Caco-2 (cell line): ENCODE measurements around the gene RGS16. TPM values are rescaled to one million over a fixed set of nuclear protein-coding genes. Genes with fewer than 3 reads are reported as not detected.

Experiments used
- BruUV-seq: library from RNA; stranded (reverse); fragments of 400-500 nt; replicated peaks from 2 replicates; lab custom pipeline; 2021; lab: Mats Ljungman, UMichigan
- CTCF ChIA-PET: fragments of 300-600 bp; sonication (Branson Sonifier 250); formaldehyde crosslinking; loops from one replicate; lab custom pipeline; 2022; ENCODE audit warnings: antibody characterized with exemption; lab: Charles Lee
- POLR2A ChIA-PET: fragments of 300-600 bp; sonication (Branson Sonifier 250); formaldehyde crosslinking; loops from one replicate; lab custom pipeline; 2022; ENCODE audit warnings: antibody characterized with exemption; lab: Charles Lee
- DNase-seq, 2 experiments: peaks; one replicate each; pipeline versions ENCODE4 v3.0.0 to v3.0.0-alpha.2; 2020 to 2022
- H3K27me3 ChIP-seq: replicated peaks from 2 replicates; pipeline ENCODE4 v1.6.0; 2011; ENCODE audit warnings: low read length; ENCODE audit not compliant: control insufficient read depth, insufficient read depth
- H3K36me3 ChIP-seq: 2 replicates; pipeline ENCODE4 v1.5.1; 2011; ENCODE audit warnings: low read length; ENCODE audit not compliant: control insufficient read depth, insufficient read depth
- H3K4me1 ChIP-seq: fragments of 250-450 bp; sonication (Bioruptor Pico); 2 replicates; pipeline ENCODE4 v1.5.1; 2020; ENCODE audit warnings: mild to moderate bottlenecking
- H3K4me3 ChIP-seq: 2 replicates; pipeline ENCODE4 v1.5.1; 2011; ENCODE audit warnings: low read depth, mild to moderate bottlenecking, control low read depth, low read length
- H3K9me3 ChIP-seq: fragments of 250-450 bp; sonication (Bioruptor Pico); 2 replicates; pipeline ENCODE4 v1.5.1; 2020; ENCODE audit warnings: mild to moderate bottlenecking, moderate library complexity
- H3K27ac Mint-ChIP-seq: one replicate; pipeline ENCODE4 v1.8.0; 2022; ENCODE audit warnings: mixed read lengths; ENCODE audit not compliant: unreplicated experiment
- H3K27me3 Mint-ChIP-seq: one replicate; pipeline ENCODE4 v1.8.0; 2022; ENCODE audit warnings: mixed read lengths; ENCODE audit not compliant: insufficient read depth, unreplicated experiment
- H3K36me3 Mint-ChIP-seq: one replicate; pipeline ENCODE4 v1.8.0; 2022; ENCODE audit warnings: mild to moderate bottlenecking, mixed read lengths; ENCODE audit not compliant: insufficient read depth, unreplicated experiment
- H3K4me1 Mint-ChIP-seq: one replicate; pipeline ENCODE4 v1.8.0; 2022; ENCODE audit warnings: low read depth, mixed read lengths; ENCODE audit not compliant: unreplicated experiment
- H3K4me3 Mint-ChIP-seq: one replicate; pipeline ENCODE4 v1.8.0; 2022; ENCODE audit warnings: mild to moderate bottlenecking, moderate library complexity, mixed read lengths; ENCODE audit not compliant: unreplicated experiment
- H3K9me3 Mint-ChIP-seq: one replicate; pipeline ENCODE4 v1.8.0; 2022; ENCODE audit warnings: mixed read lengths; ENCODE audit not compliant: unreplicated experiment
- intact Hi-C: fragments of 100-400 bp; cut with micrococcal nuclease; formaldehyde crosslinking; loops from one replicate; pipeline ENCODE4 v1.10.0; 2022; ENCODE audit not compliant: unreplicated experiment
- total RNA-seq: library from RNA; stranded (reverse); gene quantifications from 2 replicates; pipeline ENCODE4 v1.2.3, GENCODE V29; 2022
- TF ChIP-seq, protein P1 (sequence below), 2 experiments: fragments of 200-600 bp in 1 of 2; IDR thresholded peaks; 1 replicate in 1 of 2; 2 replicates in 1 of 2; pipeline versions ENCODE4 v1.5.1 to v1.8.0; 2011 to 2022; ENCODE audit warnings: antibody characterized with exemption in 1 of 2, control low read depth in 1 of 2, inconsistent platforms in 1 of 2, low read depth in 1 of 2, low read length in 1 of 2, mild to moderate bottlenecking in 1 of 2, moderate library complexity in 1 of 2; ENCODE audit not compliant: insufficient read depth in 1 of 2, severe bottlenecking in 1 of 2, unreplicated experiment in 1 of 2

The RGS16 gene
- total RNA-seq, 1 experiment from 2014 or later: 1.2 TPM

DNA sequence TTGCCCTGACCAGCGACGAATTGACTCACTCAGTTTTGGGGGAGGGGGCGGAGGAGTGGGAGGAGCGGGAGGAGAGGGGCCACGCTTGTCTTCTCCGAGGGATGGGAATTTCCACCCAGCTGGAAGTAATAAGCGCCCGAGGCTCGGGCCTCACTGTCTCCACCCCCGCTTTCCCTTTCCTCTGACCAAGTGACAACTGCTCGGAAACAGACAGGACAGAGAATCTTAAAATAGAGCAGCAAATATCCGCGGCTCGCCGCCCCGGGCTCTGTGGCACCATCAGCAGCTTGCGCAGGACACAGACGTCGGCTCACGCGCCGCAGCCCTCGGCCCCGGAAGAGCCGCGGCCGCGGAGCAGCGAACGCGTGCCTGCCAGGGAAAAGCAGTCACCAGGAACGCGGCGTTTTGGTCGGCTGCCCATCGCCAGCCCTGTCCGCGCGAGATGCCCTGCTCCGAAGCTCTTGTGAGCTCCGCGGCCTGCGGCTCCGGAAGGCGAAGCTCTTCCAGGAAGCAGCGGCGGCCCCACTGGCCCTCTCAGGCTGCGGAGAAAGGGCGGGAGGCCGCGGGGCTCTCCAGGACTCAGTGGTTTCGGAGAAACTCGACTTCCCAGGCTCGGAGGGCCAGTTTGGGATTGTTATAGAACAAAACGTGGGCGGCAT, 10.7 kb upstream of the RGS16 start:
- no TSS peak for BruUV-seq
- Histone ChIP-seq H3K9me3 (no peaks in the 10 kb centered on the region), H3K4me1 (no peaks in the 10 kb centered on the region), H3K4me3 (peak overlapping the region; percentile 19), H3K36me3 (no peaks in the 10 kb centered on the region), H3K27me3 (no peaks in the 10 kb centered on the region)
- DNase-seq: peak; percentile 51 to 53
- H3K27ac Mint-ChIP-seq: no peak overlapping the region
- H3K36me3 Mint-ChIP-seq: no peaks in the 10 kb centered on the region
- H3K9me3 Mint-ChIP-seq: no peaks in the 10 kb centered on the region
- no peaks in the 10 kb centered on the region for H3K27me3 Mint-ChIP-seq
- H3K4me3 Mint-ChIP-seq: peak overlapping the region; percentile 72
- intact Hi-C loops: no loop called here
- peaks cover 17% of the 10 kb centered on the region for H3K4me1 Mint-ChIP-seq
- CTCF ChIA-PET: interaction anchor here (0.7 to 0.9 kb wide), 2 partner anchors 168 to 170 kb away, joined by 3 to 4 read pairs; no protein-coding TSS in a partner anchor
- POLR2A ChIA-PET: no interaction called here
- TF ChIP-seq, protein P1, sequence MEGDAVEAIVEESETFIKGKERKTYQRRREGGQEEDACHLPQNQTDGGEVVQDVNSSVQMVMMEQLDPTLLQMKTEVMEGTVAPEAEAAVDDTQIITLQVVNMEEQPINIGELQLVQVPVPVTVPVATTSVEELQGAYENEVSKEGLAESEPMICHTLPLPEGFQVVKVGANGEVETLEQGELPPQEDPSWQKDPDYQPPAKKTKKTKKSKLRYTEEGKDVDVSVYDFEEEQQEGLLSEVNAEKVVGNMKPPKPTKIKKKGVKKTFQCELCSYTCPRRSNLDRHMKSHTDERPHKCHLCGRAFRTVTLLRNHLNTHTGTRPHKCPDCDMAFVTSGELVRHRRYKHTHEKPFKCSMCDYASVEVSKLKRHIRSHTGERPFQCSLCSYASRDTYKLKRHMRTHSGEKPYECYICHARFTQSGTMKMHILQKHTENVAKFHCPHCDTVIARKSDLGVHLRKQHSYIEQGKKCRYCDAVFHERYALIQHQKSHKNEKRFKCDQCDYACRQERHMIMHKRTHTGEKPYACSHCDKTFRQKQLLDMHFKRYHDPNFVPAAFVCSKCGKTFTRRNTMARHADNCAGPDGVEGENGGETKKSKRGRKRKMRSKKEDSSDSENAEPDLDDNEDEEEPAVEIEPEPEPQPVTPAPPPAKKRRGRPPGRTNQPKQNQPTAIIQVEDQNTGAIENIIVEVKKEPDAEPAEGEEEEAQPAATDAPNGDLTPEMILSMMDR (IDR thresholded peaks at IDR 0.05; ENCODE audit: insufficient read depth in 1 of 2, low read depth in 1 of 2, low read length in 1 of 2, severe bottlenecking in 1 of 2, unreplicated experiment in 1 of 2): no peak

DNA sequence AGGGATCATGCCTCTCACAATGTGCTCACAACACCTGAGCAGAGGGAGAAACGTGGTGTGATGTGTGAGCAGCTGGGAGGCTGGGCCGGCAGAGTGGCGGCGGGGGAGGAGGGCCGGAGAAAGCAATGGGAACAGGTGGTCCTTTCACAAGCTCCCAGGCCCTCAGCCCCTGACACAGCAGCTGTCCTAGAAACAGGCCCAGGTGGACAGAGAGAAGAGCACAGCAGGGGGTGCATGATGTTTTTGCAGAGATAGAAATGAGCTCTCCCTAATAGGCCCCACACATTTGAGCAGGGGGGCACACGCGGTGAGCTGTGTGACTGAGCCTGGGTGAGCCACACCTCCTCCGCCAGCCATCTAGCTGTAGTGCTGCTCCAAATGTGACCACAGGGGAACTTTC, 7.6 kb upstream of the RGS16 start:
- no peak overlapping the region for H3K4me3 Mint-ChIP-seq
- ChIA-PET POLR2A (no interaction called here), CTCF (no interaction called here)
- H3K9me3 Mint-ChIP-seq: no peaks in the 10 kb centered on the region
- intact Hi-C loops: no loop called here
- no peak overlapping the region for H3K27ac Mint-ChIP-seq
- no peaks in the 10 kb centered on the region for H3K27me3 Mint-ChIP-seq
- no peaks in the 10 kb centered on the region for H3K36me3 Mint-ChIP-seq
- no peak for DNase-seq
- no peaks in the 10 kb centered on the region for H3K9me3 ChIP-seq
- H3K4me3 ChIP-seq: no peak overlapping the region
- no TSS peak for BruUV-seq
- TF ChIP-seq, protein P1 (IDR thresholded peaks at IDR 0.05; ENCODE audit: insufficient read depth in 1 of 2, low read depth in 1 of 2, low read length in 1 of 2, severe bottlenecking in 1 of 2, unreplicated experiment in 1 of 2): no peak
- H3K4me1 ChIP-seq: no peaks in the 10 kb centered on the region
- no peaks in the 10 kb centered on the region for H3K27me3 ChIP-seq
- peaks cover 7% of the 10 kb centered on the region for H3K4me1 Mint-ChIP-seq
- no peaks in the 10 kb centered on the region for H3K36me3 ChIP-seq

DNA sequence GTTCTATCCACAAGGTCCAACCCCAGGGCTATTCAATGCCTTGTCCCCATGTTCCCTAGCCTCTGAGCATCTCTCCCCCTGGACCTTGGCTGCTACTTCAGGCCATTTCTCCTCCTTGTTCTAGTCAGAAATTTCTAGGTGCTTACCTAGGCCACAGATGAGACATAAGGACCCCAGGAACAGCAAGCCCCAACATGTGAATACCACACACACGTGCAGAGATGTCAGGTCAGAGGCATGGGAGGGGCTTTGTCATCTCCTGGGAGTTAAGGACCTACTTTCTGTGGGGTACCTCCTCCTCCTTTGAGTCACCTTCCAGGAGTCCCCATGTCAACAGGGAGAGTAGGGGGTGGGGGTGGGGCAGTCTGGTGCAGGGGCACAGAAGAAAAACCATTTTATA, 7.1 kb upstream of the RGS16 start:
- BruUV-seq: no TSS peak
- no peak overlapping the region for H3K27ac Mint-ChIP-seq
- POLR2A ChIA-PET: no interaction called here

More for the DNA sequence above, 7.1 kb upstream of the RGS16 start:
- H3K4me3 Mint-ChIP-seq: no peak overlapping the region
- no peaks in the 10 kb centered on the region for H3K36me3 ChIP-seq
- DNase-seq: no peak
- H3K27me3 Mint-ChIP-seq: no peaks in the 10 kb centered on the region
- TF ChIP-seq, protein P1 (IDR thresholded peaks at IDR 0.05; ENCODE audit: insufficient read depth in 1 of 2, low read depth in 1 of 2, low read length in 1 of 2, severe bottlenecking in 1 of 2, unreplicated experiment in 1 of 2): no peak
- CTCF ChIA-PET: no interaction called here
- no peaks in the 10 kb centered on the region for H3K9me3 ChIP-seq
- no peaks in the 10 kb centered on the region for H3K27me3 ChIP-seq
- no peaks in the 10 kb centered on the region for H3K9me3 Mint-ChIP-seq
- H3K4me1 ChIP-seq: no peaks in the 10 kb centered on the region
- no peak overlapping the region for H3K4me3 ChIP-seq
- no peaks in the 10 kb centered on the region for H3K36me3 Mint-ChIP-seq
- intact Hi-C loops: no loop called here
- H3K4me1 Mint-ChIP-seq: peaks cover 2% of the 10 kb centered on the region
